Measurements from ENCODE around the gene CIB4.
"Not testable (repeated sequence)": the region's sequence is repeated elsewhere in the genome, so short reads cannot be mapped to it uniquely, and the experiment has no call there.

GRCh38 chr2:26566731-26567130, 74.4 kb downstream of the CIB4 start:
- not testable (repeated sequence) for TF ChIP-seq POLR2A (IDR thresholded peaks at IDR 0.05); POLR2AphosphoS5 (IDR thresholded peaks at IDR 0.05); CTCF (IDR thresholded peaks at IDR 0.05); EP300 (IDR thresholded peaks at IDR 0.05; ENCODE audit: low read depth)

Data from transverse colon (tissue), 4 donors.